ENCODE measurements around the gene C3orf80.

- TF ChIP-seq CTCF (IDR thresholded peaks at IDR 0.05; ENCODE audit: poor library complexity), result no peak
- TF ChIP-seq EZH2 (IDR thresholded peaks at IDR 0.05; ENCODE audit: borderline replicate concordance), result no peak
- TF ChIP-seq EZH2phosphoT487 (IDR thresholded peaks at IDR 0.05; ENCODE audit: low read depth, severe bottlenecking, unreplicated experiment), result no peak
Observed at GRCh38 chr3:160259589-160259988, 34.4 kb downstream of the C3orf80 start.
